Neural crest cell (in vitro differentiated cells): ENCODE results near the gene MCC. TPM values are rescaled to one million over a fixed set of nuclear protein-coding genes. Genes with fewer than 3 reads are reported as not detected.
A peak's percentile ranks its signal among the peaks of the same experiment; 100 is the strongest.

ENCODE experiments used
- DNase-seq: peaks from one replicate; pipeline ENCODE4 v3.0.0; 2021; ENCODE audit warnings: low read depth, mixed read lengths, low spot score
- H3K27ac Mint-ChIP-seq: one replicate; pipeline ENCODE4 v1.8.0; 2021; ENCODE audit warnings: mild to moderate bottlenecking, mixed read lengths; ENCODE audit not compliant: unreplicated experiment
- H3K27me3 Mint-ChIP-seq: 2 replicates; pipeline ENCODE4 v1.8.0; 2021; ENCODE audit warnings: low read depth, mild to moderate bottlenecking, mixed read lengths
- H3K36me3 Mint-ChIP-seq: 2 replicates; pipeline ENCODE4 v1.8.0; 2021; ENCODE audit warnings: low read depth, mild to moderate bottlenecking, mixed read lengths
- H3K4me1 Mint-ChIP-seq: 2 replicates; pipeline ENCODE4 v1.8.0; 2021; ENCODE audit warnings: mixed read lengths
- H3K4me3 Mint-ChIP-seq: one replicate; pipeline ENCODE4 v1.8.0; 2021; ENCODE audit warnings: mild to moderate bottlenecking, mixed read lengths
- H3K9me3 Mint-ChIP-seq: 2 replicates; pipeline ENCODE4 v1.8.0; 2021; ENCODE audit warnings: mixed read lengths
- total RNA-seq: library from RNA; stranded (reverse); gene quantifications from 2 replicates; pipeline ENCODE4 v1.2.1, GENCODE V29; 2021
- TF ChIP-seq, protein P1 (sequence below): fragments of 200-600 bp; sonication (generic); conservative IDR thresholded peaks from 2 replicates; pipeline ENCODE4 v1.5.0; 2021; ENCODE audit warnings: antibody characterized with exemption, mild to moderate bottlenecking

The MCC gene
- total RNA-seq, 1 donor from 2014 or later = 10.8 TPM

DNA sequence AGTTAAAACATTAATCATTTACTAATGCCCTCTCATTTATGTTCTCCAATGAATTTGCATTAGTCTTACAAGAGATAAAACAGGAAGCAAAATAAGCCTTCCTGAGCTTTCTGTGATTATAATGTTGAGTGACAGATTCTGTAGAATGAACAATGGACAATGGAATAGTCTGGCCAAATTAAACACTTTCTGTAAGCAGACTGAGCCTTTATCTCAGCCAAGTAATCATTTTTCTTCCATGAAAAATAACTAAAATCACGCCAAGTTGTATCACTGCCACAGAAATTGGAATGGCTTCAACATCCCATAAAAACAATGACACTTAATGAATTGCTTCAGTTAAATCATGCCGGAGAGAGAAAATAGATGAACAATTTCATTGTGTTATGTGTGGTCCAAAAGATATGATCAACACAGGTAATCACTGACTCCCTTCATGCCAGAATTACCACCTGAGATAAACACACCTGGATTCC is 116.5 kb downstream of the MCC start:
- DNase-seq = no peak
- Mint-ChIP-seq H3K9me3 (no peaks in the 10 kb centered on the region), H3K27ac (no peak overlapping the region), H3K27me3 (no peaks in the 10 kb centered on the region), H3K4me3 (no peak overlapping the region), H3K4me1 (peaks cover 5% of the 10 kb centered on the region), H3K36me3 (no peaks in the 10 kb centered on the region)
- TF ChIP-seq, protein P1, sequence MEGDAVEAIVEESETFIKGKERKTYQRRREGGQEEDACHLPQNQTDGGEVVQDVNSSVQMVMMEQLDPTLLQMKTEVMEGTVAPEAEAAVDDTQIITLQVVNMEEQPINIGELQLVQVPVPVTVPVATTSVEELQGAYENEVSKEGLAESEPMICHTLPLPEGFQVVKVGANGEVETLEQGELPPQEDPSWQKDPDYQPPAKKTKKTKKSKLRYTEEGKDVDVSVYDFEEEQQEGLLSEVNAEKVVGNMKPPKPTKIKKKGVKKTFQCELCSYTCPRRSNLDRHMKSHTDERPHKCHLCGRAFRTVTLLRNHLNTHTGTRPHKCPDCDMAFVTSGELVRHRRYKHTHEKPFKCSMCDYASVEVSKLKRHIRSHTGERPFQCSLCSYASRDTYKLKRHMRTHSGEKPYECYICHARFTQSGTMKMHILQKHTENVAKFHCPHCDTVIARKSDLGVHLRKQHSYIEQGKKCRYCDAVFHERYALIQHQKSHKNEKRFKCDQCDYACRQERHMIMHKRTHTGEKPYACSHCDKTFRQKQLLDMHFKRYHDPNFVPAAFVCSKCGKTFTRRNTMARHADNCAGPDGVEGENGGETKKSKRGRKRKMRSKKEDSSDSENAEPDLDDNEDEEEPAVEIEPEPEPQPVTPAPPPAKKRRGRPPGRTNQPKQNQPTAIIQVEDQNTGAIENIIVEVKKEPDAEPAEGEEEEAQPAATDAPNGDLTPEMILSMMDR = no peak

DNA sequence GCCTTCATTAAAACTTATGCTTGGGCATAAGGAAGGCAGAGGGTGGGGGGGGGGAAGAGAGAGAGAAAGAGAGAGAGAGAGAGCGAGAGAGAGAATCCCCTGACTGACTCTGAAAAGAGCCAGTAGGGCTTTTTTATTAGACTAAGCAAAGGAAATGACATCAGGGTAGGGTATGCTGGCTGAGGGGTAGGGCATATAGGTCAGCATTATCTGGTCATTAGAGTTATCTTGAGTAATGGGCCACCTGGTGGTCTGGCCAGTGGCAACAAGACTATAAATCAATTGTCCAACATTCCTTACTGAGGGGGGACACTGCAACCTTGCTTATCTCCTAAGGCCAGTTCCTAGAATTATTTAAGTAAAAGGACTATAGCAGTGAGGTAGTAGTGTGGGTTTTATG is 120.7 kb downstream of the MCC start:
- Mint-ChIP-seq H3K4me1 (peaks cover 5% of the 10 kb centered on the region), H3K9me3 (peaks cover 18% of the 10 kb centered on the region), H3K27me3 (no peaks in the 10 kb centered on the region), H3K4me3 (no peak overlapping the region), H3K27ac (no peak overlapping the region), H3K36me3 (peaks cover 12% of the 10 kb centered on the region)
- no peak for DNase-seq
- TF ChIP-seq, protein P1 = no peak

DNA sequence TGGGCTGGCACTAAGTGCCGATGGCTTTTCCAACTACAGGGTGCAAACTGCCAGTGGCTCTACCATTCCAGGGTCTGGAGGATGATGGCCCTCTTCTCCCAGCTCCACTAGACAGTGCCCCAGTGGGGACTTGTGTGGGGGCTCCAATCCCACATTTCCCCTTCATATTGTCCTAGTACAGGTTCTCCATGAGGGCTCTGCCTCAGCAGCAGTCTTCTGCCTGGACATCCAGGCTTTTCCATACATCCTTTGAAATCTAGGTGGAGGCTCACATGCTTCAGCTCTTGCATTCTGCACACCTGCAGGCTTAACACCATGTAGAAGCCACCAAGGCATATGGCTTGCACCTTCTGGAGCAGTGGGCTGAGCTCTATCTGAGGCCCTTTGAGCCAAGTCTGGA is 123.8 kb downstream of the MCC start:
- TF ChIP-seq, protein P1 = no peak
- peaks cover 12% of the 10 kb centered on the region for H3K36me3 Mint-ChIP-seq
- no peaks in the 10 kb centered on the region for H3K27me3 Mint-ChIP-seq
- no peak overlapping the region for H3K27ac Mint-ChIP-seq
- H3K9me3 Mint-ChIP-seq = peaks cover 18% of the 10 kb centered on the region
- no peak overlapping the region for H3K4me3 Mint-ChIP-seq
- no peaks in the 10 kb centered on the region for H3K4me1 Mint-ChIP-seq
- DNase-seq = no peak

DNA sequence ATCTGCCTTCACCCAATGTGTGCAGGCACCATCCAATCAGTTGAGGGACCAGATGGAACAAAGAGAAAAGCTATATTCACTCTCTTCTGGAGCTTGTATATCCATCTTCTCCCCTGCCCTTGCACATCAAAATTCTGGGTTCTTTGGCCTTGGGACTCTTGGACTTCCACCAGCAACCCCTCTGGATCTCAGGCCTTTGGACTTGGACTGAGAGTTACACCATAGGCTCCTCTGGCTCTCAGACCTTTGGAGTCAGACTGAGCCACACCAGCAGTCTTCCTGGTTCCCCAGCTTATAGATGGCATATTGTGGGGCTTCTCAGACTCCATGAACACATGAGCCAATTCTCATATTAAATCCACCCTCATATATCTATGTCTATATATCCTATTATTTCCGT is 126.6 kb downstream of the MCC start:
- no peak overlapping the region for H3K4me3 Mint-ChIP-seq
- H3K27ac Mint-ChIP-seq = no peak overlapping the region
- no peak for DNase-seq
- peaks cover 12% of the 10 kb centered on the region for H3K36me3 Mint-ChIP-seq
- TF ChIP-seq, protein P1 = no peak
- H3K4me1 Mint-ChIP-seq = no peaks in the 10 kb centered on the region
- H3K27me3 Mint-ChIP-seq = no peaks in the 10 kb centered on the region
- H3K9me3 Mint-ChIP-seq = peaks cover 18% of the 10 kb centered on the region

DNA sequence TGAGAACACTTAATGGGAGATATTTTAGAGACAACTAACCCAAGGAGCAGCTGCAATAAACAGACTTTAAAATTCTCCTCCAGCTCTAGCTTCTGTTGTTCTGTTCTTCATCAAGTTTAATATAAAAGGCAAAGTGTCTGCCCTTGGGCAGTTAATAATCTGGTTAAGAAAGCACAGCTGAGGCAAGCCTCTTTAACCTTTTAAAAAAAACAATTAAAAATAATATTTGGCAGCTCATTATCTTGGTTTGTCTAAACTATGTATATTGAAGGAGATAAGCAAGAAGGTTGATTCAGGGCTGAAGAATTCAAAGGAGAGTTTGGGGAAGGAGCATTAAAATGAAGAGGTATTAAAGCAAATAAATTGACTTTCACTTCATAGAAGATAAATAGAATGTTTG is 128.8 kb downstream of the MCC start:
- no peak for DNase-seq
- TF ChIP-seq, protein P1 = no peak
- Mint-ChIP-seq H3K4me3 (no peak overlapping the region), H3K36me3 (peaks cover 7% of the 10 kb centered on the region), H3K9me3 (peaks cover 7% of the 10 kb centered on the region), H3K4me1 (no peaks in the 10 kb centered on the region), H3K27ac (peak overlapping the region; percentile 24), H3K27me3 (no peaks in the 10 kb centered on the region)

DNA sequence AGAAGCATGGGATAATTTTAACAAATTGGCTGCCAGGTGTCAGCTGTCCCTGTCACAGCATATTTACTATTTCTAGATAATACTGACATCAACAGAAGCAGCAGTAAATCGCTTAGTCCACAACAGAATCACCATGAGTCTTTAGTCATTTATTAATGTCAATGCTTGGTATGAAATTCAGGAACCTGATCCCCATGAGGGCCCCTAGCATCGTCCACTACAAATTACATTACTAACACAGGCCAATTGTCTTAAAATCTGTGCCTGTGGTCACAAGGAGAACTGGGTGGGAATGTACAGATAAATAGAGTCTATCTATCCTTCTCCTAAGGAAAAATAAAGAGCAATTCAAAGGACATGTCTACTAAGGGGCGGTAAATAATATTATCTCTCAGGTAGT is 129.6 kb downstream of the MCC start:
- no peak overlapping the region for H3K4me3 Mint-ChIP-seq
- H3K9me3 Mint-ChIP-seq = peaks cover 3% of the 10 kb centered on the region
- DNase-seq = no peak
- H3K36me3 Mint-ChIP-seq = peaks cover 3% of the 10 kb centered on the region
- peaks cover 4% of the 10 kb centered on the region for H3K4me1 Mint-ChIP-seq
- H3K27me3 Mint-ChIP-seq = no peaks in the 10 kb centered on the region
- TF ChIP-seq, protein P1 = no peak
- H3K27ac Mint-ChIP-seq = no peak overlapping the region
